NT2/D1 (cell line): ENCODE measurements around the gene ADIPOR1.
"Not testable (repeated sequence)": the region's sequence is repeated elsewhere in the genome, so short reads cannot be mapped to it uniquely, and the experiment has no call there.

Experiments used
- DNase-seq: peaks from one replicate; pipeline ENCODE4 v3.0.0-alpha.2; 2011; ENCODE audit warnings: low read depth, low spot score
- H3K27me3 ChIP-seq: 2 replicates; pipeline ENCODE4 v1.6.0; 2011; ENCODE audit warnings: mild to moderate bottlenecking; ENCODE audit not compliant: insufficient read length, insufficient read depth
- H3K36me3 ChIP-seq: 2 replicates; pipeline ENCODE4 v1.6.1; 2011; ENCODE audit warnings: mild to moderate bottlenecking, low read length, mixed read lengths; ENCODE audit not compliant: insufficient read depth, insufficient read length
- H3K4me1 ChIP-seq: 2 replicates; pipeline ENCODE4 v1.5.1; 2011; ENCODE audit not compliant: insufficient read depth, insufficient read length
- H3K4me3 ChIP-seq: 2 replicates; pipeline ENCODE4 v1.5.1; 2011; ENCODE audit warnings: low read depth; ENCODE audit not compliant: insufficient read length
- H3K9ac ChIP-seq: 2 replicates; pipeline ENCODE4 v1.6.0; 2011; ENCODE audit warnings: low read depth; ENCODE audit not compliant: insufficient read length
- H3K9me3 ChIP-seq: 2 replicates; pipeline ENCODE4 v1.5.1; 2011; ENCODE audit warnings: mild to moderate bottlenecking, low read length; ENCODE audit not compliant: insufficient read depth
- SUZ12 ChIP-seq: IDR thresholded peaks from 2 replicates; pipeline ENCODE4 v1.6.1; 2011; ENCODE audit not compliant: insufficient read length, insufficient read depth; ENCODE audit errors: extremely low read depth
- YY1 ChIP-seq: IDR thresholded peaks from 2 replicates; pipeline ENCODE4 v1.6.1; 2011; ENCODE audit not compliant: insufficient read length, insufficient read depth
- ZNF274 ChIP-seq: IDR thresholded peaks from 2 replicates; pipeline ENCODE4 v1.6.1; 2011; ENCODE audit warnings: mild to moderate bottlenecking, low read depth, low read length

The ADIPOR1 gene

DNA sequence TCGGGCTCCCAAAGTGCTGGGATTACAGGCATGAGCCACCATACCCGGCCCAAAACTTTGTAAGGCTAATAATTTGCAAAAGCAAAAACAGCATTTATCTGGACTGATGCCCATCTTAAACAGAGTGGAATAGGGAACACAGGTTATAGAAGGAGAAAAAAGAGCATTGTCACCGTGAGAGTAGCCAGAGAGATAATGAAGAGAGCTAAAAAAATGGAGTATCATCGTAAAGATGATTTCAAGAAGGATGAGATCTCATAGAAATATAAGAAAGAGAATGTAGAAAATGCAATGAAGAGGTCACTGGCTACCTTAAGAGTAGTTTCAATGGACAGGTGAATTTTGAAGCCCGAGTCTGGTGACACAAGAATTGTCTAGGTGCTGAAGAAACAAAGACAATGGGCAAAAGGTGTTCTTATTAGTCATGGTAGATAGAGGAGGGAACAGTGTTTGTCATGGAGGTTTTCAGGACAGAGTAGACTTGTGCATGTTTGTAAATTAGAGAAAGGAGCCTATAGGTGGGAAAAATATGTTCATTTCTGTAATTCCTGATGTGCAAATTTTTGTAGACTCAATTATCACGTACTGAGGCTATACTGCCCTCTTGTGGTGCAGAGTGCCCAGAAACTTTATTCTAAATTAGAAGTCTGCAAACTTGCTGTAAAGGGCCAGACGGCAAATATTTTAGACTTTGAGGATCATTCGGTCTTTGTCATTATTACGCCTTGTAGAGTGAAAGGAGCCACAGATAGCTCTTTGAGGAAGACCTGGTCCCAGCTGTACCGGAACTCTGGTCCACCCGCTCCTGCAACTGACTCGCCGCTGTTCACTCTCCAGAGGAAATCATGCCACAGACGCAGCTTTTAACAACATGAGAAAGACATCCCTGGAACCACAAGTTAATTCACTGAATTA, 41.0 kb upstream of the ADIPOR1 start:
- H3K4me1 ChIP-seq: no peaks in the 10 kb centered on the region
- H3K9me3 ChIP-seq: no peaks in the 10 kb centered on the region
- H3K4me3 ChIP-seq: no peak overlapping the region
- peak; percentile 44 for DNase-seq
- no peak overlapping the region for H3K9ac ChIP-seq
- TF ChIP-seq SUZ12: no peak
- no peak for TF ChIP-seq YY1
- TF ChIP-seq ZNF274: no peak
- no peaks in the 10 kb centered on the region for H3K36me3 ChIP-seq
- no peaks in the 10 kb centered on the region for H3K27me3 ChIP-seq

DNA sequence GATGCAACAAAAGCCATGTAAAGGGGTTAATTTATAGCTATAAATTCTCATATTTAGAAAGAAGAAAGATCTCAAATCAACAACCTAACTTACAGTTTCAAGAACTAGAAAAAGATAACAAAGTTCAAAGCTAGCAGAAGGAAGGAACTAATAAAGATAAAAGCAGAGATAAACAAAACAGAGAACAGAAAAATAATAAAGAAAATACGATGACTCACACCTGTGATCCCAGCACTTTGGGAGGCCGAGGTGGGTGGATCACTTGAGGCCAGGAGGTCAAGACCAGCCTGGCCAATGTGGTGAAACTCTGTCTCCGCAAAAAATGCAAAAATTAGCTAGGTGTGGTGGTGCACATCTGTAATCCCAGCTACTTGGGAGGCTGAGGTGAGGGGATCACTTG, 36.6 kb upstream of the ADIPOR1 start:
- TF ChIP-seq SUZ12 (no peak), YY1 (no peak), ZNF274 (no peak)
- no peaks in the 10 kb centered on the region for H3K27me3 ChIP-seq
- DNase-seq: no peak
- no peak overlapping the region for H3K4me3 ChIP-seq
- H3K4me1 ChIP-seq: no peaks in the 10 kb centered on the region
- no peaks in the 10 kb centered on the region for H3K36me3 ChIP-seq
- no peak overlapping the region for H3K9ac ChIP-seq
- no peaks in the 10 kb centered on the region for H3K9me3 ChIP-seq

DNA sequence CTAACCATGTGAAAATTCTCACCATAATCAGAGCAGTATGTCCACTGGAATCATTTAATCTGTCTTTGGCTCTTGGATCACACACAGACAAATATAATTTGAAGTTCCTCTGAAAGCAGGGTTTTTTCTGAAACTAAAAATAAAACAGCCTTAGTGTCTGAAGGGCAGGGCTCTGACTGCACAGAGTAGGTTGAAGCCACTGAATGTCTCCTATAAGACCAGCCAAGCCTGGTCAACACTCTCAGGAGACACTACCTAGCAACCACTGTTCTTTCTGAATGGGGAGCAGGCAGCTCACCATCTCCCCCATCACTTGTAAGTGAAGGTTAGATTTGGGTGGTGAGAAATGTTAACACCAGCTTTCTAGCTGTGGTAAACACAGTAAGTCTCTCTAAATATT, 33.0 kb upstream of the ADIPOR1 start:
- Histone ChIP-seq H3K9ac (no peak overlapping the region), H3K9me3 (no peaks in the 10 kb centered on the region), H3K4me1 (no peaks in the 10 kb centered on the region), H3K27me3 (no peaks in the 10 kb centered on the region), H3K4me3 (no peak overlapping the region), H3K36me3 (no peaks in the 10 kb centered on the region)
- DNase-seq: no peak
- TF ChIP-seq ZNF274 (no peak), SUZ12 (no peak)

DNA sequence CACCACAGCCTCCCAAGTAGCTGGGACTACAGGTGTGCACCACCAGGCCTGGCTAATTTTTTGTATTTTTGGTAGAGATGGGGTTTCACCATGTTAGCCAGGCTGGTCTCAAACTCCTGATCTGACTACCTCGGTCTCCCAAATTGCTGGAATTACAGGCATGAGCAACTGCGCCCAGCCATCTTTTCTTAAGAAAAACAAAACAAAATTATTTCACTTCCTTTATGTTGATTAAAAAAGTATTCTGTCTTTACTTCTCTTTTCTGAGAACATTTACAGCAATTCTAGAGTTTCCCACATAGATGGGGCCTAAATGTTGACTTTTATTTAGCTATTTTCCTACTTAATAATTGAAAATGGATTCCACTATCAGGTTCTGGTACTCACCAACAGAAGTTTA, 31.8 kb upstream of the ADIPOR1 start:
- DNase-seq: no peak
- no peaks in the 10 kb centered on the region for H3K4me1 ChIP-seq
- H3K4me3 ChIP-seq: no peak overlapping the region
- H3K9me3 ChIP-seq: no peaks in the 10 kb centered on the region
- no peaks in the 10 kb centered on the region for H3K27me3 ChIP-seq
- no peaks in the 10 kb centered on the region for H3K36me3 ChIP-seq
- H3K9ac ChIP-seq: no peak overlapping the region
- TF ChIP-seq ZNF274 (no peak), YY1 (no peak), SUZ12 (no peak)

DNA sequence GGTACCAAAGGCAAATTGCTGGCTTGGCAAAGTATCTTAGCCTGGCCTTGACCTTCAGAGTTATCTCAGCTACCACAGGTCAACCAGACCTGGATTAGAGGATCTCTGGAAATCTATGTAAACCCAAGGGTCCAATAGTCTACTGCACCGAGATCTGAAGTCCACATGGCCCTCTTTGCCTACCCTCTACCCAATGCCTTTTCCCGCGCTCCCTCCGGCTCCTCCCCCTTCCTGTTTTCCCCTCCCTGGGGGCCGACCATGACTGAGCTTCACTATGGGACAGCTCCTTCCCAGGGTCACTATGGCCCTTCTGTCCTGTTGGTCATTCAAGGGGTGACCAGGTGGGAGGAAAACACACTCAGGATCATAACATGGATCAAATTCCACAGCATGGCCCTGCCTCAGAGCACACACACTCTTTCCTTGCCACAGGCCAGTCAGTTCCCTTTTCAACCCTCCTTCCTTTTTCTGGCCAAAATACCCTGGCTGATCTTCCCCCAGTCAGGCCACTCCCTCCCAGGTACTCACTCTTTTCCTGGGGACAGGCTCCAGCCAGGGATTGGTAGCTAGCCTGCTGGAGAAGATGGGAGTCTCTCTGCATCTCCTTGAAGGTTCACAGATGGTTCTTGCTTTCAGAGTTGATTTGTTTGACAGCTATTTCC, 29.9 kb upstream of the ADIPOR1 start:
- no peaks in the 10 kb centered on the region for H3K27me3 ChIP-seq
- H3K4me1 ChIP-seq: no peaks in the 10 kb centered on the region
- H3K9me3 ChIP-seq: no peaks in the 10 kb centered on the region
- TF ChIP-seq YY1: no peak
- TF ChIP-seq ZNF274: no peak
- TF ChIP-seq SUZ12: no peak
- no peak overlapping the region for H3K9ac ChIP-seq
- DNase-seq: no peak
- H3K36me3 ChIP-seq: no peaks in the 10 kb centered on the region
- H3K4me3 ChIP-seq: no peak overlapping the region

DNA sequence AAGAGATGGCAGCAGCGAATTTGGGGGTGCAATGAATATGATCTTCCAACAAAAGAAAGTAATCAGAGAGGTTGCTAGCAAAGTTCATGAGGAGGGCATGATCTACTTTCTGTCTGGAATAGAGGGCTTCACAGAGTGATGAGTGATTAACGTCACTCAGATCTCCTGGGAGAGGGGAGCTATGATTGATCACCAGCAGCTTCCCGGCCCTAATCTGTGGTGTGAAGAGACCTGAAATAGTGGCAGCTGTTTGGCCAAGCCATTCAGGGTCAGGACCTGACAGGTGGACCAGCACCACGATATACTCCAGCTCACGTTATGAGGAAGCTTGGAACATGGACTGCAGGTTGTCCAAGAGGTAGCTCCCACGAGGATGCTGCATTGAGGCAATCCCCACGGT, 29.1 kb upstream of the ADIPOR1 start:
- no peaks in the 10 kb centered on the region for H3K4me1 ChIP-seq
- no peak overlapping the region for H3K9ac ChIP-seq
- TF ChIP-seq SUZ12 (no peak), ZNF274 (no peak), YY1 (no peak)
- DNase-seq: no peak
- H3K27me3 ChIP-seq: no peaks in the 10 kb centered on the region
- no peaks in the 10 kb centered on the region for H3K9me3 ChIP-seq
- no peaks in the 10 kb centered on the region for H3K36me3 ChIP-seq
- no peak overlapping the region for H3K4me3 ChIP-seq

DNA sequence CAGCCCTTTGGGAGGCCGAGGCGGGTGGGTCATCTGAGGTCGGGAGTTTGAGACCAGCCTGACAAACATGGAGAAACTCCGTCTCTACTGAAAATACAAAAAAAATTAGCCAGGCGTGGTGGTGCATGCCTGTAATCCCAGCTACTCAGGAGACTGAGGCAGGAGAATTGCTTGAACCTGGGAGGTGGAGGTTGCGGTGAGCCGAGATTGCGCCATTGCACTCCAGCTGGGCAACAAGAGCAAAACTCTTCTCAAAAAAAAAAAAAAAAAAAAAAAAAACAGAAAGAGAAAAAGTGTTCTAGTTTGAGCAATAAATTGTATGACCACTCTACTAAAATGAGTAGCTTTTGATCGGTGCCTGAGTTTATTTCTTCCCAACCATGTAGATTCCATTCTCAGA, 28.0 kb upstream of the ADIPOR1 start:
- not testable (repeated sequence) for H3K4me1 ChIP-seq, DNase-seq, H3K9ac ChIP-seq, H3K4me3 ChIP-seq, H3K27me3 ChIP-seq, H3K36me3 ChIP-seq, H3K9me3 ChIP-seq
